Measurements from ENCODE around the gene PIK3R2. TPM values are rescaled to one million over a fixed set of nuclear protein-coding genes. Genes with fewer than 3 reads are reported as not detected.
A peak's percentile ranks its signal among the peaks of the same experiment; 100 is the strongest.

The PIK3R2 gene
- total RNA-seq, 2 experiments from 2014 or later: 8.0 to 11.2 TPM

- Mint-ChIP-seq H3K27me3 (no peaks in the 10 kb centered on the region), H3K36me3 (peaks cover 37% of the 10 kb centered on the region), H3K27ac (no peak overlapping the region), H3K9me3 (ENCODE audit: low read depth) (no peaks in the 10 kb centered on the region), H3K4me1 (peaks cover 10% of the 10 kb centered on the region), H3K4me3 (no peak overlapping the region)
- no peak for ATAC-seq
- CTCF ChIA-PET: interaction anchor here (2.5 kb wide), 1 partner anchor 11 kb away, joined by 9 read pairs; no protein-coding TSS in a partner anchor
- DNase-seq: no peak
Measured at GRCh38 chr19:18130523-18131242, 22.3 kb upstream of the PIK3R2 start.

GRCh38 chr19:18131841-18132596, 20.9 kb upstream of the PIK3R2 start:
- ATAC-seq (no peak), DNase-seq (no peak)
- Mint-ChIP-seq H3K4me3 (no peak overlapping the region), H3K4me1 (peaks cover 10% of the 10 kb centered on the region), H3K9me3 (ENCODE audit: low read depth) (no peaks in the 10 kb centered on the region), H3K36me3 (peaks cover 36% of the 10 kb centered on the region), H3K27ac (no peak overlapping the region), H3K27me3 (no peaks in the 10 kb centered on the region)
- CTCF ChIA-PET: interaction anchor here (1.4 kb wide), 1 partner anchor 21 kb away, joined by 4 read pairs; no protein-coding TSS in a partner anchor

DNA sequence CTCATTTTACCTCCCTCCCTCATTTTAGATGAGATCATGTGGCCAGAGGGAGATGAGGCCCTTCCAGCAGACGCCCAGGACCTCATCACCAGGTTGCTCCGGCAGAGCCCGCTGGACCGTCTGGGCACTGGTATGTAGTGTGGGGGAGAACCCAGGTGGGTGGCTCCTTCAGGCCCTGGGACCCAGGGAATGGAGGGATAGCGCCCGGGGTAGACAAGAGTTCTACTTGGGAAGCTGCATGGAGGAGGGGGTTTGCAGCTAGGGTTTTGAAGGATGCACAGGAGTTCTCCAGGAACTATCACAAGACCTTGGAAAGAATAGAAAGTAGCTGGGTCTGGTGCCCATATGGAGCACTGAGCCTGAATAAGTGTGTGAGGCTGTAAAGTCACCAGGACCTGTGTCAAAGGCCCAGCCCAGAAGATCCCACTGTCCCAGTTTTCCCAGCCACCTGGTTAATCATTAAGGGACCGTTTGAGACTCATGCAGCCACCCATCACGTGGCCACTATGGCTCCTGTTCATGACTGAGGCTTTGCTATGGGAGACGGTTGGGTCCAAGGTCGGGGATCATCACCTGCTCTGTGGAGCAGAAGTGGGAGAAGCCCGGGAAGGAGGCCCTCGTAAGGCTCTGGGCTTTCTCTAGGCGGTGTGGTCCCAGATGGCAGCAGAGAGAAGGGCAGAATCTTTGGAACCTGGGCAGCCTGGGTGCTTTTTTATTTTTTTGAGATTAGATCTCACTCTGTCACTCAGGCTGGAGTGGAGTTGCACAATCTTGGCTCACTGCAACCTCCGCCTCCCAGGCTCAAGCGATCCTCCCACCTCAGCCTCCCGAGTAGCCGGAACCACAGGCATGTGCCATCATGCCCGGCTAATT, 17.0 kb upstream of the PIK3R2 start:
- no peak for ATAC-seq

GRCh38 chr19:18137242-18137641, 15.7 kb upstream of the PIK3R2 start:
- Mint-ChIP-seq H3K27me3 (no peaks in the 10 kb centered on the region), H3K9me3 (ENCODE audit: low read depth) (no peaks in the 10 kb centered on the region), H3K4me1 (no peaks in the 10 kb centered on the region), H3K27ac (no peak overlapping the region), H3K4me3 (no peak overlapping the region), H3K36me3 (peaks cover 34% of the 10 kb centered on the region)
- CTCF ChIA-PET: interaction anchor here (0.7 to 2.0 kb wide), 2 partner anchors 9 to 24 kb away, joined by 3 to 5 read pairs; no protein-coding TSS in a partner anchor
- DNase-seq (no peak), ATAC-seq (no peak)

More for the DNA sequence above, 17.0 kb upstream of the PIK3R2 start:
- CTCF ChIA-PET: no interaction called here
- Mint-ChIP-seq H3K36me3 (peaks cover 34% of the 10 kb centered on the region), H3K27me3 (no peaks in the 10 kb centered on the region), H3K4me1 (no peaks in the 10 kb centered on the region), H3K9me3 (ENCODE audit: low read depth) (no peaks in the 10 kb centered on the region), H3K27ac (no peak overlapping the region), H3K4me3 (no peak overlapping the region)
- DNase-seq: no peak

- Mint-ChIP-seq H3K9me3 (ENCODE audit: low read depth) (no peaks in the 10 kb centered on the region), H3K4me1 (no peaks in the 10 kb centered on the region), H3K27ac (peak overlapping the region; percentile 36), H3K27me3 (no peaks in the 10 kb centered on the region), H3K36me3 (peaks cover 33% of the 10 kb centered on the region), H3K4me3 (no peak overlapping the region)
- CTCF ChIA-PET: interaction anchor here (1.2 to 2.0 kb wide), 3 partner anchors 9 to 114 kb away, joined by 4 to 5 read pairs (median 5); no protein-coding TSS in a partner anchor
- ATAC-seq (no peak), DNase-seq (no peak)
Measured at GRCh38 chr19:18137657-18138339, 15.2 kb upstream of the PIK3R2 start.

GRCh38 chr19:18140473-18140872, 12.5 kb upstream of the PIK3R2 start:
- Mint-ChIP-seq H3K4me1 (no peaks in the 10 kb centered on the region), H3K27me3 (no peaks in the 10 kb centered on the region), H3K27ac (no peak overlapping the region), H3K36me3 (peaks cover 35% of the 10 kb centered on the region), H3K9me3 (ENCODE audit: low read depth) (no peaks in the 10 kb centered on the region), H3K4me3 (no peak overlapping the region)
- DNase-seq (no peak), ATAC-seq (no peak)
- CTCF ChIA-PET: interaction anchor here (0.6 to 3.1 kb wide), 4 partner anchors 11 to 21 kb away, joined by 3 to 12 read pairs (median 6); partner anchors contain the start of gene PIK3R2

DNA sequence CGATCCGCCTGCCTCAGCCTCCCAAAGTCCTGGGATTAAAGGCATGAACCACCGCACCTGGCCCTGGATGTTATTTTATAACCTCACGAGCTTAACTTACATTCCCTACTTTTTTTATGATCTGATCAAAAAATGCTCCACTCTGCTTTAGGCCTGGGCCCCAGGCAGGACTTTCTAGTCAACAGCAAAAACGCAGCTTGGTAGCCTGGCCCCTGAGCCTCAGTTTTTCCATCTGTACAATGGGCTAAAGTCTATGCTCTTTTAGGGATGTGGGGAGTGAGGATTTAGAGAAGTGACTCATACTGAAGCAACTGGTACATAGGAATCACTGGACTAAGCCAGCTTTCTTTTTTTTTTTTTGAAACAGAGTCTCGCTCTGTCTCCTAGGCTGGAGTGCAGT, 11.9 kb upstream of the PIK3R2 start:
- CTCF ChIA-PET: interaction anchor here (1.0 to 3.1 kb wide), 4 partner anchors 11 to 28 kb away, joined by 3 to 12 read pairs (median 8); partner anchors contain the start of gene PIK3R2
- Mint-ChIP-seq H3K9me3 (ENCODE audit: low read depth) (no peaks in the 10 kb centered on the region), H3K4me1 (no peaks in the 10 kb centered on the region), H3K27me3 (no peaks in the 10 kb centered on the region), H3K27ac (no peak overlapping the region), H3K4me3 (no peak overlapping the region), H3K36me3 (peaks cover 38% of the 10 kb centered on the region)
- DNase-seq: no peak
- no peak for ATAC-seq

DNA sequence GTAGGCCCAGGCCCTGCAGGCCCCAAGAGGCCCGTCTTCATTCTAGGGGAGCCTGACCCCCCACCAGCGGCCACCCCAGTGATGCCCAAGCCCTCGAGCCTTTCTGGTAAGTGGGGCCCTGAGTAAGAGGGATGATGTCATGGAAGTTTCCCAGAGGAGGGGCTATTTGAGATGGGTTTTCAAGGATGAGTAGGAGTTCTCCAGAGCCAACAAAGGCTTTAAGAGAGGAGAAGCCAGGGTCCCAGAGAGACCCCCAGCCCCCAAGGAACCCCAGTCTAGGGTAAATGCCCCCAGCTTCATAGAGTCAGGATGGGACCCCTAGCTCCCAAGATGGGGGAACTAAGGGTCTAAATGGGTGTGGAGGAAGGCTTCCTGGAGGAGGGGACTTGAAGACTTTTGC, 9.1 kb upstream of the PIK3R2 start:
- peaks cover 46% of the 10 kb centered on the region for H3K36me3 Mint-ChIP-seq
- ATAC-seq: no peak
- no peaks in the 10 kb centered on the region for H3K27me3 Mint-ChIP-seq
- no peak for DNase-seq
- no peaks in the 10 kb centered on the region for H3K9me3 Mint-ChIP-seq (ENCODE audit: low read depth)
- CTCF ChIA-PET: interaction anchor here (1.6 kb wide), 1 partner anchor 108 kb away, joined by 4 read pairs; no protein-coding TSS in a partner anchor
- peaks cover 7% of the 10 kb centered on the region for H3K4me1 Mint-ChIP-seq
- H3K27ac Mint-ChIP-seq: no peak overlapping the region
- no peak overlapping the region for H3K4me3 Mint-ChIP-seq

DNA sequence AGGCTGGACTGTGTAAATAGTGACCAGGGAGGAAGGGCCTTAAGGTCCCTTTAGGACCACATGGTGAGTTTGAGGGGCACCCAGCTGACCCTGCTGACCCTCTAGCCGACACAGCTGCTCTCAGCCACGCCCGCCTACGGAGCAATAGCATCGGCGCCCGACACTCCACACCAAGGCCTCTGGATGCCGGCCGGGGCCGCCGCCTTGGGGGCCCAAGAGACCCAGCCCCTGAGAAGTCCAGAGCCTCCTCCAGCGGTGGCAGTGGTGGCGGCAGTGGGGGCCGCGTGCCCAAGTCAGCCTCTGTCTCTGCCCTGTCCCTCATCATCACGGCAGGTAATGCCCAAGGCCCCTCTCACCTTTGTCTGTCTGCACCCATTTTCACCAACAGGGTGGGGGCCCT, 8.6 kb upstream of the PIK3R2 start:
- no peak overlapping the region for H3K27ac Mint-ChIP-seq
- CTCF ChIA-PET: no interaction called here

DNA sequence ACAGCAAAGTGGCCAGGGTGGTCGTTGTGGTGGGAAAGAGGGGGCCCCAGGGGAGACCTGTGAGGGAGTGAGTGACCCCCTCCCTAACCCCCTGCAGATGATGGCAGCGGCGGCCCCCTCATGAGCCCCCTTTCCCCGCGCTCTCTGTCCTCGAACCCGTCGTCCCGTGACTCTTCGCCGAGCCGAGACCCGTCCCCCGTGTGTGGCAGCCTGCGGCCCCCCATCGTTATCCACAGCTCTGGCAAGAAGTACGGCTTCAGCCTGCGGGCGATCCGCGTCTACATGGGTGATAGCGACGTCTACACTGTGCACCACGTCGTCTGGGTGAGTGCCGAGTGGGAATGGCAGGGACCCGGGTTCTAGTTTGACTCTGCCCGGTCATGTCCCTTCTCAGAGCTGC, 8.1 kb upstream of the PIK3R2 start:
- DNase-seq (no peak), ATAC-seq (no peak)
- no peaks in the 10 kb centered on the region for H3K27me3 Mint-ChIP-seq
- no peak overlapping the region for H3K27ac Mint-ChIP-seq
- peaks cover 12% of the 10 kb centered on the region for H3K4me1 Mint-ChIP-seq
- no peak overlapping the region for H3K4me3 Mint-ChIP-seq
- peaks cover 47% of the 10 kb centered on the region for H3K36me3 Mint-ChIP-seq
- CTCF ChIA-PET: interaction anchor here (0.6 to 2.1 kb wide), 2 partner anchors 31 to 694 kb away, joined by 3 to 5 read pairs; no protein-coding TSS in a partner anchor
- no peaks in the 10 kb centered on the region for H3K9me3 Mint-ChIP-seq (ENCODE audit: low read depth)

More for the DNA sequence above, 8.6 kb upstream of the PIK3R2 start:
- Mint-ChIP-seq H3K4me3 (no peak overlapping the region), H3K4me1 (peaks cover 9% of the 10 kb centered on the region), H3K27me3 (no peaks in the 10 kb centered on the region), H3K36me3 (peaks cover 45% of the 10 kb centered on the region), H3K9me3 (ENCODE audit: low read depth) (no peaks in the 10 kb centered on the region)
- ATAC-seq (no peak), DNase-seq (no peak)

DNA sequence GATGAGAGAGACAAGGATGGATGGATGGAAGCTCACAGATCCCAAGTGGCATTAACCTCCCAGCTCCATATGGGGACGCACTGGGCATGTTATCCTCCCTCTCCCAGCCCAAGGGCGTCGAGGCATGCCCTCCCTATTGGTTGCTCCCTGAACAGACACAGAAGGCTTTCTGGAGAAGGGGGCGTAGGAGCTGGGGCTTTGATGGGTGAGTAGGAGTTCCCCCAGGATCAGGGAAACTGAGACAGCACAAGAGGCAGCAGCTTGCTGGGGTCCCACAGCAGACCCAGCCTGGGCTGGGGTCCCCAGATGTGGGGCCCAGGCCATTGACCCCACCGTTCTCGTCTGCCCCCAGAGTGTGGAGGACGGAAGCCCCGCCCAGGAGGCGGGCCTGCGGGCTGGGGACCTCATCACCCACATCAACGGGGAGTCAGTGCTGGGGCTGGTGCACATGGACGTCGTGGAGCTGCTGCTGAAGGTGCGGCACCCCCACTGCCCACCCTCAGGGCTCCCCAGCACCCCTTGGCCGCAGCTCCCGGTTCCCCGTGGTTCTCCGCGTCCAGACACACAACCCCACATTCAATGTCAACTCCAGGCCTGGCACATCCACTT, 7.5 kb upstream of the PIK3R2 start:
- ATAC-seq (no peak), DNase-seq (no peak)
- CTCF ChIA-PET: interaction anchor here (0.6 to 2.1 kb wide), 3 partner anchors 16 to 695 kb away, joined by 3 to 5 read pairs (median 3); no protein-coding TSS in a partner anchor
- Mint-ChIP-seq H3K9me3 (ENCODE audit: low read depth) (no peaks in the 10 kb centered on the region), H3K4me1 (peaks cover 12% of the 10 kb centered on the region), H3K27me3 (no peaks in the 10 kb centered on the region), H3K27ac (no peak overlapping the region), H3K4me3 (no peak overlapping the region), H3K36me3 (peaks cover 46% of the 10 kb centered on the region)

- no peaks in the 10 kb centered on the region for H3K9me3 Mint-ChIP-seq (ENCODE audit: low read depth)
- peaks cover 24% of the 10 kb centered on the region for H3K4me1 Mint-ChIP-seq
- DNase-seq (no peak), ATAC-seq (no peak)
- no peak overlapping the region for H3K4me3 Mint-ChIP-seq
- H3K36me3 Mint-ChIP-seq: peaks cover 39% of the 10 kb centered on the region
- no peak overlapping the region for H3K27ac Mint-ChIP-seq
- CTCF ChIA-PET: no interaction called here
- no peaks in the 10 kb centered on the region for H3K27me3 Mint-ChIP-seq
Measured at GRCh38 chr19:18147396-18147795, 5.6 kb upstream of the PIK3R2 start.

All from activated CD8-positive, alpha-beta memory T cell treated with anti-CD3 and anti-CD28 coated beads, Interleukin-2, amount 10 ng/mL, durations not matched to agents 7 days and 5 days (primary cell).